GM12801 (cell line): ENCODE data around the gene PLBD1.

ENCODE experiments used
- CTCF ChIP-seq: IDR thresholded peaks from one replicate; pipeline ENCODE4 v1.5.1; 2011; ENCODE audit warnings: control low read depth; ENCODE audit not compliant: insufficient read length; ENCODE audit errors: extremely low read depth

PLBD1 gene

GRCh38 chr12:14482361-14482760 lies 85.3 kb downstream of the PLBD1 start:
- TF ChIP-seq CTCF = no peak

DNA sequence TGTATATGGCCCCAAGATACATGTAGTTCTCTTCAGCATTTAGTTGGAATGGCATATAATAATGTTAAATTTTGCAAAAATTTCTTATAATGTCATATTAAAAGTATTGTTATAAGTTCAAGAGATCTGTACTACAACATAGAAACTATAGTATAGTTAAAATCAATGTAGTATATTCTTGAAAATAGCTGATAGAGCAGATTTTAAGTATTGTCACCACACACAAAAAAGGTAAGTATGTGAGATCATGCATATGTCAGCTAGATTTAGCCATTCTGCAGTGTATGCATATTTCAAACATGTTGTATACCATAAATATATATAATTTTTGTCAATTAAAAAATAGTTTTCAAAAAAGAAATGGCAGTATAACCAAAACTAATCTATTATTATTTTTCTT lies 86.5 kb downstream of the PLBD1 start:
- no peak for TF ChIP-seq CTCF

DNA sequence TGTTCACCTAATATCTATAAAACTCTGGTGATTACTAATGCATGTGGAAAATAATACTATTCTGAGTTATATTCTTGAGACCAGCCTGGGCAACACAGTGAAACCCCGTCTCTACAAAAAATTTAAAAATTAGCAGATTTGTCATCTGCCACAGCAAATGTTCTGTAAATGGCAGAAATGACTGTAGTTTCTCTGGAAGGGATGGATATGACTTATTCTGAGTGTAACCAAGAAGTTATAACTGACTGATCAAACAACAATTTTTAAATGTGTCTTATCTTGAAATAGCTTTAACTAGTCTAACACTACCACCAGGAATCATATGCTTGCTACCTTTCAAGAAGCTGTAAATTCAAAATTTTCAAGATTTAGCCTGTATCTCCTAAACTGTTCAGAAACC lies 88.7 kb downstream of the PLBD1 start:
- TF ChIP-seq CTCF = no peak

GRCh38 chr12:14473707-14474287 lies 93.9 kb downstream of the PLBD1 start:
- no peak for TF ChIP-seq CTCF

- TF ChIP-seq CTCF = no peak
Measured at GRCh38 chr12:14471497-14471896, 96.2 kb downstream of the PLBD1 start.

- TF ChIP-seq CTCF = no peak
Measured at GRCh38 chr12:14460212-14460841, 107.4 kb downstream of the PLBD1 start.

GRCh38 chr12:14454098-14454907 lies 113.4 kb downstream of the PLBD1 start:
- no peak for TF ChIP-seq CTCF
